HepG2 (cell line): ENCODE results near the gene RPL18. TPM values are rescaled to one million over a fixed set of nuclear protein-coding genes. Genes with fewer than 3 reads are reported as not detected.

ENCODE experiments used
- EZH2 ChIP-seq: conservative IDR thresholded peaks from 2 replicates; pipeline ENCODE4 v1.6.1; 2012; ENCODE audit warnings: mild to moderate bottlenecking, low read depth, low read length, moderate library complexity
- GMEB2 ChIP-seq: IDR thresholded peaks from 2 replicates; pipeline ENCODE4 v1.6.1; 2016; ENCODE audit warnings: missing biosample characterization, missing genetic modification reagents, low read depth
- HCFC1 ChIP-seq: fragments of 150-350 bp; IDR thresholded peaks from 2 replicates; pipeline ENCODE4 v1.6.1; 2014; ENCODE audit warnings: low read depth, low read length
- HNRNPUL1 ChIP-seq: fragments of 200-400 bp; formaldehyde crosslinking; IDR thresholded peaks from 2 replicates; pipeline ENCODE4 v1.6.1; 2017; ENCODE audit warnings: low read depth, mild to moderate bottlenecking, low read length, moderate library complexity
- MEF2D ChIP-seq: sonication (generic); formaldehyde crosslinking; IDR thresholded peaks from 2 replicates; pipeline ENCODE4 v1.5.1; 2020; ENCODE audit warnings: mild to moderate bottlenecking, missing genetic modification reagents
- MIER3 ChIP-seq: IDR thresholded peaks from 2 replicates; pipeline ENCODE4 v1.6.1; 2016; ENCODE audit warnings: missing compliant biosample characterization, borderline replicate concordance
- NFAT5 ChIP-seq: sonication (generic); formaldehyde crosslinking; IDR thresholded peaks from 2 replicates; pipeline ENCODE4 v1.4.0; 2020; ENCODE audit warnings: missing genetic modification reagents
- PHB2 ChIP-seq: fragments of 450-650 bp; IDR thresholded peaks from 2 replicates; pipeline ENCODE4 v1.6.1; 2018; ENCODE audit not compliant: partially characterized antibody
- SAP130 ChIP-seq: IDR thresholded peaks from 2 replicates; pipeline ENCODE4 v1.6.1; 2016; ENCODE audit warnings: low read depth
- ZFP1 ChIP-seq: IDR thresholded peaks from 2 replicates; pipeline ENCODE4 v1.6.1; 2016
- ZIK1 ChIP-seq: sonication (generic); formaldehyde crosslinking; IDR thresholded peaks from 2 replicates; pipeline ENCODE4 v1.5.0; 2020; ENCODE audit warnings: mild to moderate bottlenecking, low read depth, missing genetic modification reagents, borderline replicate concordance
- ZNF446 ChIP-seq: sonication (generic); formaldehyde crosslinking; IDR thresholded peaks from 2 replicates; pipeline ENCODE4 v1.5.0; 2020; ENCODE audit warnings: mild to moderate bottlenecking, missing genetic modification reagents
- ZNF776 ChIP-seq: sonication (generic); formaldehyde crosslinking; IDR thresholded peaks from 2 replicates; pipeline ENCODE4 v1.4.0; 2020; ENCODE audit warnings: mild to moderate bottlenecking, missing genetic modification reagents
- ZNF891 ChIP-seq: sonication (generic); formaldehyde crosslinking; IDR thresholded peaks from 2 replicates; pipeline ENCODE4 v1.5.0; 2020; ENCODE audit warnings: mild to moderate bottlenecking, missing genetic modification reagents
- polyA plus RNA-seq, 8 experiments: library from polyadenylated mRNA; depleted of rRNA in 3 of 8; stranded (reverse) in 7 of 8; unstranded in 1 of 8; fragments of >200 nt; fragmentation: Illumina TruSeq in 4 of 8; extraction: Trizol in 4 of 8; gene quantifications; 2 replicates each; pipeline versions ENCODE4 v1.2.1 to v1.2.3, GENCODE V29; 2011 to 2016; ENCODE audit warnings: low read depth in 4 of 8, missing spikeins in 1 of 8, mixed read lengths in 1 of 8; ENCODE audit not compliant: insufficient read depth in 1 of 8
- total RNA-seq, 5 experiments: library from RNA; depleted of rRNA; stranded (reverse); fragments of >200 nt; fragmentation: Illumina TruSeq; extraction: Trizol; gene quantifications; 2 replicates each; pipeline ENCODE4 v1.2.3, GENCODE V29; 2016; ENCODE audit warnings: low read depth in 1 of 5
- TF ChIP-seq, protein P1 (sequence below): sonication (generic); formaldehyde crosslinking; IDR thresholded peaks from 2 replicates; pipeline ENCODE4 v1.4.0; 2020; ENCODE audit warnings: missing genetic modification reagents
- TF ChIP-seq, protein P2 (sequence below): sonication (generic); formaldehyde crosslinking; IDR thresholded peaks from 2 replicates; pipeline ENCODE4 v1.4.0; 2020; ENCODE audit warnings: mild to moderate bottlenecking, missing genetic modification reagents

Gene RPL18
- total and polyA plus RNA-seq, 2 of the 13 experiments (the other 11 are each of a cell fraction or from before 2014, with no cell fraction given): 1,485 to 1,639 TPM

DNA sequence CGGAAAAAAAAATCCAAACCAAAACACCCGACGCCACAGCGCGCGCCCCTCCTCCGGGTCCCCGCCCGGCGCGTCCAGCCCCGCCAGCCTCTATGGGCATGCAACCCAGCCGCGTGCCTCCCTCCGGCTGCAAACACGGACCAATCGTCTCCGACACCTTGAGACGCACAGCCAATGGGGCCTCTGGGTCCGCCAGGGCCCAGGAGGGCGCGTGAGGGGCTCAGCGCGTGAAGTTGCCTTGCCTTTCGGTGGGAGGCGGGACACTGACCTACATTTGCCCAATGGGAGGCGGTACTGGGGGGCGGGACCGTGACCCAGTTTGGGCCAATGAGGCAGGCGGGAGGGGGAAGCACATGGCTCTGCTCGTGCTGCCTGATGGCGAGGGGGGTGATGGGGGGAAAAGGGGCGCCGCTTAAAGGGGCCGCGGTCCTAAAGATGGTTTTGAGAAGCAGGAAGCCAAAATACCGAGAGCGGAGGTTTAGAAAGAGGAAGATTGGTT is 18.5 kb upstream of the RPL18 start (continued):
- peak; percentile 68 for TF ChIP-seq SAP130
- TF ChIP-seq ZNF446: no peak; the same call in 1 of the 2 replicates
- TF ChIP-seq MEF2D (CRISPR knock-in tag): peak; percentile 80
- TF ChIP-seq ZFP1 (CRISPR knock-in tag): peak; percentile 40; the same call in 1 of the 2 replicates
- TF ChIP-seq ZNF891 (CRISPR knock-in tag): no peak
- peak; percentile 37; the same call in 1 of the 2 replicates for TF ChIP-seq GMEB2 (CRISPR knock-in tag)
- no peak for TF ChIP-seq HNRNPUL1
- TF ChIP-seq ZNF776: peak; percentile 72; the same call in 1 of the 2 replicates
- TF ChIP-seq, protein P1, sequence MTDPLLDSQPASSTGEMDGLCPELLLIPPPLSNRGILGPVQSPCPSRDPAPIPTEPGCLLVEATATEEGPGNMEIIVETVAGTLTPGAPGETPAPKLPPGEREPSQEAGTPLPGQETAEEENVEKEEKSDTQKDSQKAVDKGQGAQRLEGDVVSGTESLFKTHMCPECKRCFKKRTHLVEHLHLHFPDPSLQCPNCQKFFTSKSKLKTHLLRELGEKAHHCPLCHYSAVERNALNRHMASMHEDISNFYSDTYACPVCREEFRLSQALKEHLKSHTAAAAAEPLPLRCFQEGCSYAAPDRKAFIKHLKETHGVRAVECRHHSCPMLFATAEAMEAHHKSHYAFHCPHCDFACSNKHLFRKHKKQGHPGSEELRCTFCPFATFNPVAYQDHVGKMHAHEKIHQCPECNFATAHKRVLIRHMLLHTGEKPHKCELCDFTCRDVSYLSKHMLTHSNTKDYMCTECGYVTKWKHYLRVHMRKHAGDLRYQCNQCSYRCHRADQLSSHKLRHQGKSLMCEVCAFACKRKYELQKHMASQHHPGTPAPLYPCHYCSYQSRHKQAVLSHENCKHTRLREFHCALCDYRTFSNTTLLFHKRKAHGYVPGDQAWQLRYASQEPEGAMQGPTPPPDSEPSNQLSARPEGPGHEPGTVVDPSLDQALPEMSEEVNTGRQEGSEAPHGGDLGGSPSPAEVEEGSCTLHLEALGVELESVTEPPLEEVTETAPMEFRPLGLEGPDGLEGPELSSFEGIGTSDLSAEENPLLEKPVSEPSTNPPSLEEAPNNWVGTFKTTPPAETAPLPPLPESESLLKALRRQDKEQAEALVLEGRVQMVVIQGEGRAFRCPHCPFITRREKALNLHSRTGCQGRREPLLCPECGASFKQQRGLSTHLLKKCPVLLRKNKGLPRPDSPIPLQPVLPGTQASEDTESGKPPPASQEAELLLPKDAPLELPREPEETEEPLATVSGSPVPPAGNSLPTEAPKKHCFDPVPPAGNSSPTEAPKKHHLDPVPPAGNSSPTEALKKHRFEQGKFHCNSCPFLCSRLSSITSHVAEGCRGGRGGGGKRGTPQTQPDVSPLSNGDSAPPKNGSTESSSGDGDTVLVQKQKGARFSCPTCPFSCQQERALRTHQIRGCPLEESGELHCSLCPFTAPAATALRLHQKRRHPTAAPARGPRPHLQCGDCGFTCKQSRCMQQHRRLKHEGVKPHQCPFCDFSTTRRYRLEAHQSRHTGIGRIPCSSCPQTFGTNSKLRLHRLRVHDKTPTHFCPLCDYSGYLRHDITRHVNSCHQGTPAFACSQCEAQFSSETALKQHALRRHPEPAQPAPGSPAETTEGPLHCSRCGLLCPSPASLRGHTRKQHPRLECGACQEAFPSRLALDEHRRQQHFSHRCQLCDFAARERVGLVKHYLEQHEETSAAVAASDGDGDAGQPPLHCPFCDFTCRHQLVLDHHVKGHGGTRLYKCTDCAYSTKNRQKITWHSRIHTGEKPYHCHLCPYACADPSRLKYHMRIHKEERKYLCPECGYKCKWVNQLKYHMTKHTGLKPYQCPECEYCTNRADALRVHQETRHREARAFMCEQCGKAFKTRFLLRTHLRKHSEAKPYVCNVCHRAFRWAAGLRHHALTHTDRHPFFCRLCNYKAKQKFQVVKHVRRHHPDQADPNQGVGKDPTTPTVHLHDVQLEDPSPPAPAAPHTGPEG: no peak
- TF ChIP-seq, protein P2, sequence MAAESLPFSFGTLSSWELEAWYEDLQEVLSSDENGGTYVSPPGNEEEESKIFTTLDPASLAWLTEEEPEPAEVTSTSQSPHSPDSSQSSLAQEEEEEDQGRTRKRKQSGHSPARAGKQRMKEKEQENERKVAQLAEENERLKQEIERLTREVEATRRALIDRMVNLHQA: no peak
- no peak for TF ChIP-seq EZH2
- no peak for TF ChIP-seq PHB2
- TF ChIP-seq MIER3 (CRISPR knock-in tag): no peak
- TF ChIP-seq HCFC1: 0 out of 2 replicates have a peak, but pooled peaks have one; percentile 9
- peak; percentile 85 for TF ChIP-seq ZIK1 (CRISPR knock-in tag)
- TF ChIP-seq NFAT5 (CRISPR knock-in tag): no peak; the same call in 1 of the 2 replicates
